GM19239 (cell line): ENCODE data around the gene ZNF723.
"Not testable (repeated sequence)": the region's sequence is repeated elsewhere in the genome, so short reads cannot be mapped to it uniquely, and the experiment has no call there.

Source experiments
- DNase-seq: peaks from one replicate; pipeline ENCODE4 v3.0.0; 2011; ENCODE audit warnings: low spot score; ENCODE audit not compliant: insufficient read length
- FAIRE-seq: peaks from 2 replicates; lab custom pipeline; 2011; peaks lifted over from hg19 to GRCh38; lab: Jason Lieb, UNC

Gene ZNF723

DNA sequence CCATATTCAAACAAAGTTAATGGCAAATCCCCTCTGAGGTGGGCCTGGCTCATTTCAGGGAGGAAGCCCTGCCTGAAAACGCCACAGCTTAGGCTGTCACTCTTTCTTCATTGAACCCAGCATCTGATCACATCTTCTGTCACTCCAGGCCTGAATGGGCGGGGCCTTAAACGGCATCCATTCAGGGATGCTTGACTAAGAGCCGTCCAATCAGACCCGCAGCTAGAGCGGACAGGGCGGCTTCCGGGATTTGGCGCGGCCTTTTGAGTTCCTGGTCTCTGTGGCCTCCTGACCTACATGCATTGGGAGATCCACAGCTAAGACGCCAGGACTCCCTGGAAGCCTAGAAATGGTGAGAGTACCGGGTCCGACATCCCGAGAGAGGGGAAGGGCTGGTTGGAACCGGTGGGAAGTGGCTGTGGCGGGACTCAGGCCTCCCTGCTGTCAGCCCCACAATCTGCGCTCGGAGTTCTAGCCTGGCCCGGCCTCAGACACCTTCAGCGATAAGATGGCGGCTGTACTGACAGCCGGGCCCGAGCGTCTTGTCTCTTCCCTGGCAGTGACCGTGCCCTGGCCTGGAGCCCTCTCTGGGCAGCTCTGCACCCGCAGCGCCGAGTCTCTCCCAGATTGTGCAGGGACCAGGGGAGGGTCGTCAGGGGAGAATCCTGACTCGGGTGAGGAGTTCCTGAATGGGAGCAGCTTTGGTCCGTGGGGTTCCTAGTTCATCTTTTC lies at the start of gene ZNF723:
ZNF723 (plus strand) TSS at position 261 of the 732 bp plus-strand sequence; CDS start at position 350, 89 bp downstream.
- FAIRE-seq = no peak
- DNase-seq = no peak

GRCh38 chr19:22783651-22784410 lies 48.3 kb upstream of the ZNF723 start, which contains the start of gene ZNF99:
Gene ZNF99, minus strand, starts transcription at chr19:22784151. Its CDS starts 135 bp downstream, at chr19:22784016.
- DNase-seq (no peak), FAIRE-seq (no peak)

DNA sequence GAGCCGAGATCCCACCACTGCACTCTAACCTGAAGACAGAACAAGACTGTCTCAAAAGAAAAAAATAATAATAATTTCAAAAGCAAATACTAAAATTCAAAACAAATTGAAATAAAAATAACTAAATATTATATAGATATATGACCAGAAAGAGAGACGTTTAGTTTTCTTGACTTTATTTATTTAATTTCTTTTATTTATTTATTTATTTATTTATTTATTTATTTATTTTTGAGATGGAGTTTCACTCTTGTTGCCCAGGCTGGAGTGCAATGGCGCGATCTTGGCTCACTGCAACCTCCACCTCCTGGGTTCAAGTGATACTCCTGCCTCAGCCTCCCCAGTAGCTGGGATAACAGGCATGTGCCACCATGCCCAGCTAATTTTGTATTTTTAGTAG lies 39.2 kb upstream of the ZNF723 start:
- not testable (repeated sequence) for FAIRE-seq, DNase-seq

- no peak for FAIRE-seq
- no peak for DNase-seq
These were observed 35.1 kb upstream of the ZNF723 start for GRCh38 chr19:22797040-22797439.

GRCh38 chr19:22806418-22806817 lies 25.7 kb upstream of the ZNF723 start:
- FAIRE-seq (no peak), DNase-seq (no peak)

DNA sequence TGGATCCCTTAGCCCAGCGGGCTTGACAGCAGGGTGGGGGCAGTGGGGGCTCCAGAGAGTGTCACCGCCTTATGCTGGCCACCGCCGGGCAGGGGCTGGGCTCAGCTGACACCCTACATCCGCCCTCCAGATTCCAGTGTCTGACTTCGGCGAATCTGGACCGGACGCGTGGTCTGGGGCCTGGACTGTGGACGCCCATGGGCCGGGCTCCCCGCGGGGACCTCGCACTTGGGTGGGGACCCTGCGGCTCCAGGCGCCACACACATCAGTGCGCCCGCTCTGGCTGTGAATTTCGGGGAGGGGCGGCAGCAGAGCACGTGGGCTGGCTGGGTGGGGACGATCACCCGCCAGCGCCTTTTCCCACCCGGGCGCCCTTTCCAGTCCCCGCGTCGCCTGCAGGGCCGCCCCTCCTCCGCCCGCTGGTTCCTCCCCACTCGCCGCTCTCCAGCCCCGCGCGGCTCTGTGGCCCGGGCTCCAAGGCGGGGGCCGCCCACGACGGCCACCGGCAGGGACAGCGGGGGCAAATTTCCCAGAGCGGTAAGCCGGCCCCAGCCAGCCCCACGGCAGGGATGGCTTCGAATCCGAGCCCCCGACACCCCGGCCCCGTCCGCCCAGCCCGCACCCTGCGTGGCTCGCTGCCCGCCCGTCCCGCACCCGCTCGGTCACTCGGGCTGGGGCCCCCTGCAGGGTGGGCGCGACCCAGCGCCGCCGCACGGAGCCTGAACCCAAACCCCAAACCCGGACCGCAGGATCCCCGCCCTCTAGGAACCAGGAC lies 24.8 kb upstream of the ZNF723 start:
- DNase-seq (no peak), FAIRE-seq (no peak)

- DNase-seq = no peak
- FAIRE-seq = no peak
These were observed 18.0 kb upstream of the ZNF723 start for GRCh38 chr19:22814124-22814523.

DNA sequence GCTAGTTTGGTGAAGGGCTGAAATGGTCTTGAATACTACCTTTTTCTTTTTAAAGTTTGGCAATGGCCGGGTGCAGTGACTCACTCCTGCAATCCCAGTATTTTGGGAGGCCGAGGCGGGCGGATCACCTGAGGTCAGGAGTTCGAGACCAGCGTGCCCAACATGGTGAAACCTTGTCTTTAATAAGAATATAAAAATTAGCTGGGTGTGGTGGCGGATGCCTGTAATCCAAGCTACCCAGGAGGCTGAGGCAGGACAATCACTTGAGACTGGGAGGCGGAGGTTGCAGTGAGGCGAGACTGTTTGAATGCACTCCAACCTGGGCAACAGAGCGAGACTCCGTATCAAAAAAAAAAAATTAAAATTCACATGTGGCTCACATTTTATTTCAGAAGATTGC lies 880 bp upstream of the ZNF723 start:
- DNase-seq = no peak
- no peak for FAIRE-seq

DNA sequence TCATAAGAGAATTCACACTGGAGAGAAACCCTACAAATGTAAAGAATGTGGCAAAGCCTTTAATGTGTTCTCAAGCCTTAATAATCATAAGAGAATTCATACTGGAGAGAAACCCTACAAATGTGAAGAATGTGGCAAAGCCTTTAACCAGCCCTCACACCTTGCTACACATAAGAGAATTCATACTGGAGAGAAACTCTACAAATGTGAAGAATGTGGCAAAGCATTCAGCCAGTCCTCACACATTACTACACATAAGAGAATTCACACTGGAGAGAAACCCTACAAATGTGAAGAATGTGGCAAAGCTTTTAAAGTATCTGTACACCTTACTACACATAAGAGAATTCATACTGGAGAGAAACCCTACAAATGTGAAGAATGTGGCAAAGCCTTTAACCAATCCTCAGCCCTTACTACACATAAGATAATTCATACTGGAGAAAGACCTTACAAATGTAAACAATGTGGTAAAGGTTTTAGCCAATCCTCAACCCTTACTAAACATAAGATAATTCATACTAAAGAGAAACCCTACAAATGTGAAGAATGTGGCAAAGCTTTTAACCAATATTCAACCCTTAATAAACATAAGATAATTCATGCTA lies 25.7 kb downstream of the ZNF723 start:
- FAIRE-seq, DNase-seq: not testable (repeated sequence)

GRCh38 chr19:22882797-22883196 lies 50.7 kb downstream of the ZNF723 start:
- no peak for DNase-seq

GRCh38 chr19:22893855-22894270 lies 61.8 kb downstream of the ZNF723 start:
- FAIRE-seq = no peak

More at GRCh38 chr19:22882797-22883196, 50.7 kb downstream of the ZNF723 start:
- FAIRE-seq = no peak

DNA sequence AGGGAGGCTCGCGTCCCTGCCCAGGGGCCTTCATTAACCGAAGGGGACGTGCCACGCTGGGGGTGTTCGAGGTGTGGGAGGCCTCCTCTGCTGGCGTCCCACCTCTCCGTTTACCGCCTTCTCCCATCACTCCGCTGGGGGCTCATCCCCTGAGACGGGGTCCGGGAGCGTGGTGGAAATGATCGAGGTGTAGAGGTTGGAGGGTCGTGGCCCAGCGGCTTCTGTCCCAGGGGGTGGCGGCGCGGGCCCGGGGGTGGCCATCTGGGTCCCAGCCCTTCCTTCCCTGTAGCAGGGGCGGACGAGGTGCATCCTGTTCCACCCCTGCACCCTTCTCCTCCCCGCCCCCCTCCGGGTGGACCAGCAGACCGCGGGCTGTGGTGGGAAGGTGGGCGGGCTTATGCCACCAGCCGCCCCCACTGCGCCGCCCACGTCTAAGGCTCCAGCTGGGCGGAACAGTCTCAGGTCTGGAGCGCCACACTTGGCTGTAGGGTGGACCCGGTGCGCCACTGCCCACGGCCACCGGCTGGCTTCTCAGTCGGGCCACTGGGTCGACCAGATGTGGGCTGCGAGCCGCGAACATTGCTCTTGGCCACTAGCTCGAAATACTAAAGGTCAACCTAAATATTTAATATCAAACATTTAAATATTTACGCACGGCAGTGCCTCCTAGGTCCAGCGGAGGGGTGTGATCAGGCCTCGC lies 69.5 kb downstream of the ZNF723 start:
- FAIRE-seq (no peak), DNase-seq (no peak)

More at GRCh38 chr19:22893855-22894270, 61.8 kb downstream of the ZNF723 start:
- DNase-seq = no peak
